ENCODE measurements around the gene BBX. TPM values are rescaled to one million over a fixed set of nuclear protein-coding genes. Genes with fewer than 3 reads are reported as not detected.
"Not testable (repeated sequence)": the region's sequence is repeated elsewhere in the genome, so short reads cannot be mapped to it uniquely, and the experiment has no call there.

The BBX gene
- polyA plus RNA-seq, 6 donors from 2014 or later = 124 to 158 (median 139) TPM

GRCh38 chr3:107691984-107692383, 169.2 kb downstream of the BBX start:
- peaks cover 6 to 14% (median 12%) of the 10 kb centered on the region in 3 donors for H3K4me1 Mint-ChIP-seq
- H3K36me3 Mint-ChIP-seq; ATAC-seq (ENCODE audit: low read depth in 2 of 2); H3K9me3 Mint-ChIP-seq; H3K27me3 Mint-ChIP-seq; H3K4me3 Mint-ChIP-seq; DNase-seq; H3K27ac Mint-ChIP-seq: not testable (repeated sequence)

GRCh38 chr3:107697348-107697747, 174.6 kb downstream of the BBX start:
- Mint-ChIP-seq H3K4me1 (peaks cover 24 to 31% (median 26%) of the 10 kb centered on the region in 3 donors), H3K27ac (peak overlapping the region in 1 of 6 donors; percentile 7), H3K4me3 (peak overlapping the region; percentile 31 to 90 (median 76))
- H3K27me3 Mint-ChIP-seq; ATAC-seq (ENCODE audit: low read depth in 2 of 2); DNase-seq; H3K9me3 Mint-ChIP-seq; H3K36me3 Mint-ChIP-seq: not testable (repeated sequence)

- H3K4me1 Mint-ChIP-seq = peaks cover 29 to 36% (median 31%) of the 10 kb centered on the region in 3 donors
- peak overlapping the region in 1 of 6 donors; percentile 82 for H3K27ac Mint-ChIP-seq
- not testable (repeated sequence) for H3K9me3 Mint-ChIP-seq; H3K36me3 Mint-ChIP-seq; ATAC-seq (ENCODE audit: low read depth in 2 of 2); H3K27me3 Mint-ChIP-seq; DNase-seq
- H3K4me3 Mint-ChIP-seq = peak overlapping the region; percentile 23 to 90 (median 76)
Observed at GRCh38 chr3:107697855-107698254, 175.1 kb downstream of the BBX start.

GRCh38 chr3:107699682-107700081, 176.9 kb downstream of the BBX start:
- ATAC-seq (ENCODE audit: low read depth in 2 of 2) (no peak), DNase-seq (no peak)
- Mint-ChIP-seq H3K36me3 (no peaks in the 10 kb centered on the region), H3K9me3 (no peaks in the 10 kb centered on the region), H3K4me1 (peaks cover 38 to 39% (median 39%) of the 10 kb centered on the region in 3 donors), H3K4me3 (no peak overlapping the region), H3K27ac (peak overlapping the region in 3 of 6 donors; percentile 11 to 37 (median 12)), H3K27me3 (no peaks in the 10 kb centered on the region)

GRCh38 chr3:107701299-107701698, 178.5 kb downstream of the BBX start:
- Mint-ChIP-seq H3K27ac (no peak overlapping the region), H3K27me3 (no peaks in the 10 kb centered on the region), H3K4me1 (peaks cover 39 to 45% (median 42%) of the 10 kb centered on the region in 3 donors), H3K36me3 (no peaks in the 10 kb centered on the region), H3K4me3 (no peak overlapping the region), H3K9me3 (no peaks in the 10 kb centered on the region)
- DNase-seq (no peak), ATAC-seq (ENCODE audit: low read depth in 2 of 2) (no peak)

GRCh38 chr3:107704477-107704876, 181.7 kb downstream of the BBX start:
- Mint-ChIP-seq H3K27me3 (no peaks in the 10 kb centered on the region), H3K27ac (peak overlapping the region in 2 of 6 donors; percentile 27 to 51), H3K36me3 (no peaks in the 10 kb centered on the region), H3K4me3 (no peak overlapping the region), H3K4me1 (peaks cover 27 to 28% (median 28%) of the 10 kb centered on the region in 3 donors), H3K9me3 (no peaks in the 10 kb centered on the region)
- ATAC-seq (ENCODE audit: low read depth in 2 of 2) = no peak
- no peak for DNase-seq

GRCh38 chr3:107705046-107705445, 182.3 kb downstream of the BBX start:
- Mint-ChIP-seq H3K27me3 (no peaks in the 10 kb centered on the region), H3K4me1 (peaks cover 22 to 28% (median 23%) of the 10 kb centered on the region in 3 donors), H3K36me3 (no peaks in the 10 kb centered on the region), H3K4me3 (no peak overlapping the region), H3K9me3 (no peaks in the 10 kb centered on the region), H3K27ac (peak overlapping the region in 1 of 6 donors; percentile 78)
- ATAC-seq (ENCODE audit: low read depth in 2 of 2) = no peak
- no peak for DNase-seq

- H3K4me3 Mint-ChIP-seq = no peak overlapping the region
- peaks cover 24 to 29% of the 10 kb centered on the region in 2 donors for H3K36me3 Mint-ChIP-seq
- H3K4me1 Mint-ChIP-seq = peaks cover 16 to 27% (median 23%) of the 10 kb centered on the region in 3 donors
- DNase-seq (no peak), ATAC-seq (ENCODE audit: low read depth in 2 of 2) (no peak)
- H3K27ac Mint-ChIP-seq = peak overlapping the region in 2 of 6 donors; percentile 17 to 42
- no peaks in the 10 kb centered on the region for H3K27me3 Mint-ChIP-seq
- H3K9me3 Mint-ChIP-seq = no peaks in the 10 kb centered on the region
Observed at GRCh38 chr3:107710851-107711250, 188.1 kb downstream of the BBX start.

- H3K27ac Mint-ChIP-seq = peak overlapping the region in 1 of 6 donors; percentile 4
- DNase-seq (no peak), ATAC-seq (ENCODE audit: low read depth in 2 of 2) (no peak)
- no peak overlapping the region for H3K4me3 Mint-ChIP-seq
- peaks cover 17 to 20% of the 10 kb centered on the region in 2 donors for H3K36me3 Mint-ChIP-seq
- no peaks in the 10 kb centered on the region for H3K27me3 Mint-ChIP-seq
- H3K9me3 Mint-ChIP-seq = no peaks in the 10 kb centered on the region
- peaks cover 11 to 19% (median 15%) of the 10 kb centered on the region in 3 donors for H3K4me1 Mint-ChIP-seq
Observed at GRCh38 chr3:107716734-107717133, 194.0 kb downstream of the BBX start.

- peaks cover 0 to 17% (median 4%) of the 10 kb centered on the region in 3 donors for H3K4me1 Mint-ChIP-seq
- no peak overlapping the region for H3K27ac Mint-ChIP-seq
- H3K9me3 Mint-ChIP-seq = peaks cover 0 to 3% (median 0%) of the 10 kb centered on the region in 7 donors
- DNase-seq (no peak), ATAC-seq (ENCODE audit: low read depth in 2 of 2) (no peak)
- no peak overlapping the region for H3K4me3 Mint-ChIP-seq
- H3K27me3 Mint-ChIP-seq = no peaks in the 10 kb centered on the region
- H3K36me3 Mint-ChIP-seq = peaks cover 0 to 6% of the 10 kb centered on the region in 2 donors
Observed at GRCh38 chr3:107718547-107718946, 195.8 kb downstream of the BBX start.

GRCh38 chr3:107727102-107727501, 204.3 kb downstream of the BBX start:
- Mint-ChIP-seq H3K27ac (peak overlapping the region in 1 of 6 donors; percentile 45), H3K36me3 (peaks cover 0 to 19% of the 10 kb centered on the region in 2 donors), H3K9me3 (peaks cover 0 to 3% (median 0%) of the 10 kb centered on the region in 7 donors), H3K4me3 (no peak overlapping the region), H3K4me1 (peaks cover 0 to 15% (median 5%) of the 10 kb centered on the region in 3 donors), H3K27me3 (no peaks in the 10 kb centered on the region)
- DNase-seq (no peak), ATAC-seq (ENCODE audit: low read depth in 2 of 2) (no peak)

- Mint-ChIP-seq H3K9me3 (no peaks in the 10 kb centered on the region), H3K4me3 (no peak overlapping the region), H3K4me1 (peaks cover 0 to 15% (median 5%) of the 10 kb centered on the region in 3 donors), H3K27ac (peak overlapping the region in 1 of 6 donors; percentile 19), H3K27me3 (no peaks in the 10 kb centered on the region), H3K36me3 (peaks cover 7 to 25% of the 10 kb centered on the region in 2 donors)
- ATAC-seq (ENCODE audit: low read depth in 2 of 2) (no peak), DNase-seq (no peak)
Observed at GRCh38 chr3:107729686-107730085, 206.9 kb downstream of the BBX start.

- ATAC-seq (ENCODE audit: low read depth in 2 of 2) = no peak
- Mint-ChIP-seq H3K27me3 (no peaks in the 10 kb centered on the region), H3K27ac (no peak overlapping the region), H3K36me3 (peaks cover 7 to 17% of the 10 kb centered on the region in 2 donors), H3K4me1 (peaks cover 4 to 15% (median 14%) of the 10 kb centered on the region in 3 donors), H3K9me3 (no peaks in the 10 kb centered on the region), H3K4me3 (no peak overlapping the region)
- no peak for DNase-seq
Observed at GRCh38 chr3:107734317-107734716, 211.6 kb downstream of the BBX start.

- Mint-ChIP-seq H3K36me3 (peaks cover 10 to 11% of the 10 kb centered on the region in 2 donors), H3K27ac (no peak overlapping the region), H3K4me1 (peaks cover 18 to 37% (median 36%) of the 10 kb centered on the region in 3 donors), H3K9me3 (no peaks in the 10 kb centered on the region), H3K27me3 (no peaks in the 10 kb centered on the region), H3K4me3 (no peak overlapping the region)
- DNase-seq (no peak), ATAC-seq (ENCODE audit: low read depth in 2 of 2) (no peak)
Observed at GRCh38 chr3:107737914-107738313, 215.2 kb downstream of the BBX start.

All from naive B cell (primary cell).